Aortic smooth muscle cell (primary cell): Measurements from ENCODE around the gene GALNT13. TPM values are rescaled to one million over a fixed set of nuclear protein-coding genes. Genes with fewer than 3 reads are reported as not detected.

Experiments
- total RNA-seq: library from RNA; depleted of rRNA; stranded (reverse); fragments of >200 nt; gene quantifications from 2 replicates; pipeline ENCODE4 v1.2.3, GENCODE V29; 2014

Gene GALNT13
- 1.6 and 1.7 TPM in 2 replicates for total RNA-seq

DNA sequence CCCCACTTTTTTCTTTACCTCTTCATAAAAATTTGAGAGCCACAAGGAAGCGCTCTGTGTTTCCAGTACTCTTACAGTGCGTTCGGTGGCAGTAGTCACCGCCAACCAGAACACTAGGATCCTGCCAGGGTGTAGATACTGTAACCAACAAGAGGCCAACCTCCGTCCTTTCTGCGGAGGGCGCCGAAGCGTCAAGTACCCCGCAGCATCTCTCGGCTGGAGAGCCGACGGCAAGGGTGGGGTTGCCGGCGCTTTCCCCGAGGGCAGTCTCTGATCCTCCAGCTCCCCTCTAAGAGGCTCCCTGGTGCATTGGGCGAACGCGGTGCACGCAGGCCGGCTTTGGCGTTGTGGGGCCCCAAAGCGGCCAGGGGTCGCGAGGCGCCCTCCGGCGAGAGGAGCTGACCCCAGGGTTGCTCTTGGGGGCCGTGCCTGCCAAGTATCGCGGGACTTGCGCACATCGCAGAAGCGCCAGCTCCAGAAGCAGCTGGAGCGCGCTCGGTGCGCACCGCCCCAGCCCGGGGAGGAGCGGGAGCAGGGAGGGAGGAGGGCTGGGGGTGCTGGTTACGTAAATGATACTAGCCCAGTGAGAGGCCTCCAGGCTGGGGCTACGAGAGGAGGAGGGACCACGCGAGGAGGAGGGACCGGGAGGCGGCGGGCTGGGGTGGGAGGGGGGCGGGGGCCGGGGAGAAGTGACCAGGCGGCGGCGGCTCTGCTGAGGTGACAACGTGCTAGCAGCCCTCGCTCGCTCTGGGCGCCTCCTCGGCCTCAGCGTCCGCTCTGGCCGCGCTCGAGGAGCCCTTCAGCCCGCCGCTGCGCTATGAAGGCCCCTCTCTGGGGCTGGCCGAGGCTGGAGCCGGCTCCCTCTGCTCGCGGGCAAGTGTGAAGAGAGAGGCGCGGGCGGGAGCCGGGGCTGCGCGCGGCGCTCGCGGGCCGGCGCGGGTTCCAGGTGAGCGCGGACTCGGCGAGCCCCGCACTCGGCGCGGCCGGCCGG, at the start of gene GALNT13:
GALNT13 (plus strand) TSS at position 692 of the 991 bp plus-strand sequence.

